K562 (cell line): ENCODE data around the gene PLCB4. TPM values are rescaled to one million over a fixed set of nuclear protein-coding genes. Genes with fewer than 3 reads are reported as not detected.

Source experiments
- ATAC-seq: fragments of 200-7000 bp; cut with Tn5 transposase; 3 replicates; pipeline ENCODE4 v1.9.1; 2020; ENCODE audit warnings: moderate library complexity
- BruUV-seq: library from RNA; stranded (reverse); fragments of 400-500 nt; replicated peaks from 2 replicates; lab custom pipeline; 2021; lab: Mats Ljungman, UMichigan
- CTCF ChIA-PET: fragments of 300-600 bp; formaldehyde crosslinking; extraction: SDS; loops from one replicate; lab custom pipeline; 2021; ENCODE audit warnings: low intra/inter-chr PET ratio; lab: Yijun Ruan, JAX
- POLR2A ChIA-PET: fragments of 300-600, 350-650 bp; sonication (Branson Sonifier 250); formaldehyde crosslinking; extraction: SDS; loops from one replicate; lab custom pipeline; 2021; ENCODE audit warnings: antibody characterized with exemption, inconsistent platforms; lab: Yijun Ruan, JAX
- DNase-seq, 4 experiments: peaks; one replicate each; pipeline versions ENCODE4 v3.0.0 to v3.0.0-alpha.2; 2011 to 2018; ENCODE audit warnings: low spot score in 3 of 4, mixed read lengths in 3 of 4; ENCODE audit errors: extremely low read depth in 1 of 4
- FAIRE-seq: peaks from 2 replicates; lab custom pipeline; 2011; peaks lifted over from hg19 to GRCh38; lab: Jason Lieb, UNC
- H2AFZ ChIP-seq: 2 replicates; pipeline ENCODE4 v1.6.0; 2011; ENCODE audit warnings: low read depth, low read length, control low read depth, inconsistent platforms
- H3K27ac ChIP-seq: fragments of 200-600 bp; 3 replicates; pipeline ENCODE4 v1.8.0; 2011; ENCODE audit warnings: low read depth, mild to moderate bottlenecking, control low read depth, inconsistent platforms, low read length, moderate library complexity, mixed read lengths; ENCODE audit errors: extremely low read depth
- H3K27me3 ChIP-seq, 2 experiments: fragments of 300-600 bp in 1 of 2; 2 replicates in 1 of 2; 3 replicates in 1 of 2; pipeline versions ENCODE4 v1.6.0 to v1.8.0; 2011; ENCODE audit warnings: inconsistent platforms in 2 of 2, low read length in 2 of 2, mild to moderate bottlenecking in 1 of 2, mixed read lengths in 1 of 2, moderate library complexity in 1 of 2; ENCODE audit not compliant: control insufficient read depth in 2 of 2, insufficient read depth in 2 of 2
- H3K36me3 ChIP-seq: fragments of 300-600 bp; 3 replicates; pipeline ENCODE4 v1.8.0; 2011; ENCODE audit warnings: mild to moderate bottlenecking, low read length, inconsistent platforms; ENCODE audit not compliant: control insufficient read depth, insufficient read depth
- H3K4me1 ChIP-seq, 2 experiments: fragments of 200-600 bp in 1 of 2; replicated peaks in 1 of 2; 2 replicates in 1 of 2; 3 replicates in 1 of 2; pipeline versions ENCODE4 v1.5.1 to v1.8.0; 2011; ENCODE audit warnings: inconsistent platforms in 2 of 2, low read length in 2 of 2, mild to moderate bottlenecking in 1 of 2, mixed read lengths in 1 of 2, moderate library complexity in 1 of 2; ENCODE audit not compliant: control insufficient read depth in 2 of 2, insufficient read depth in 2 of 2
- H3K4me2 ChIP-seq: 2 replicates; pipeline ENCODE4 v1.6.1; 2011; ENCODE audit warnings: low read length, control low read depth, inconsistent platforms, mixed read lengths; ENCODE audit not compliant: insufficient read depth
- H3K4me3 ChIP-seq: fragments of 200-600 bp; sonication (generic), shearing (Covaris generic); 2 replicates; pipeline ENCODE4 v1.5.1; 2016; ENCODE audit warnings: control low read depth, inconsistent platforms
- H3K79me2 ChIP-seq: fragments of 200-600 bp; 3 replicates; pipeline ENCODE4 v1.8.0; 2011; ENCODE audit warnings: low read length, inconsistent platforms; ENCODE audit not compliant: control insufficient read depth, insufficient read depth
- H3K9ac ChIP-seq, 2 experiments: 2 replicates each; pipeline versions ENCODE4 v1.6.0 to v1.6.1; 2011; ENCODE audit warnings: low read depth in 2 of 2, low read length in 2 of 2, control low read depth in 1 of 2, inconsistent platforms in 1 of 2, mild to moderate bottlenecking in 1 of 2, mixed read lengths in 1 of 2; ENCODE audit not compliant: insufficient read depth in 1 of 2
- H3K9me1 ChIP-seq: one replicate; pipeline ENCODE4 v1.6.0; 2011; ENCODE audit warnings: inconsistent platforms, mild to moderate bottlenecking, low read length, moderate library complexity; ENCODE audit not compliant: control insufficient read depth, insufficient read depth
- H3K9me3 ChIP-seq: replicated peaks from 2 replicates; pipeline ENCODE4 v1.5.1; 2011; ENCODE audit warnings: low read depth, low read length, inconsistent platforms; ENCODE audit not compliant: control insufficient read depth, insufficient read depth
- H4K20me1 ChIP-seq: replicated peaks from 2 replicates; pipeline ENCODE4 v1.6.1; 2011; ENCODE audit warnings: low read length, inconsistent platforms, mixed read lengths; ENCODE audit not compliant: control insufficient read depth, insufficient read depth
- EWSR1 ChIP-seq: fragments of 450-650 bp; IDR thresholded peaks from 2 replicates; pipeline ENCODE4 v1.6.1; 2018; ENCODE audit warnings: borderline replicate concordance, mild to moderate bottlenecking, low read depth, moderate library complexity; ENCODE audit not compliant: partially characterized antibody
- NUFIP1 ChIP-seq: fragments of 450-650 bp; IDR thresholded peaks from 2 replicates; pipeline ENCODE4 v1.6.1; 2018; ENCODE audit not compliant: partially characterized antibody
- PHB ChIP-seq: fragments of 250-450 bp; sonication (Bioruptor Pico); IDR thresholded peaks from 2 replicates; pipeline ENCODE4 v1.5.0; 2021
- PREB ChIP-seq: sonication (generic); formaldehyde crosslinking; IDR thresholded peaks from 2 replicates; pipeline ENCODE4 v1.8.1; 2023; ENCODE audit warnings: mild to moderate bottlenecking, missing genetic modification reagents
- RAD21 ChIP-seq, 2 experiments: fragments of 250-450 bp in 1 of 2; fragments of 450-650 bp in 1 of 2; sonication (Bioruptor Pico) in 1 of 2; formaldehyde crosslinking in 1 of 2; IDR thresholded peaks in 1 of 2; conservative IDR thresholded peaks in 1 of 2; 2 replicates each; pipeline versions ENCODE4 v1.4.0 to v1.8.0; 2020 to 2022; ENCODE audit warnings: mild to moderate bottlenecking in 2 of 2, moderate library complexity in 1 of 2
- RBM25 ChIP-seq: fragments of 200-400 bp; formaldehyde crosslinking; IDR thresholded peaks from 2 replicates; pipeline ENCODE4 v1.6.1; 2018; ENCODE audit warnings: low read length, low read depth, moderate library complexity; ENCODE audit not compliant: severe bottlenecking
- SAFB2 ChIP-seq: fragments of 200-400 bp; formaldehyde crosslinking; IDR thresholded peaks from 2 replicates; pipeline ENCODE4 v1.6.1; 2018; ENCODE audit warnings: borderline replicate concordance, low read length, low read depth, moderate library complexity; ENCODE audit not compliant: severe bottlenecking
- SIX5 ChIP-seq, 2 experiments: IDR thresholded peaks; 2 replicates each; pipeline ENCODE4 v1.6.1; 2011; ENCODE audit warnings: low read length in 2 of 2, borderline replicate concordance in 1 of 2, low read depth in 1 of 2, mild to moderate bottlenecking in 1 of 2, moderate library complexity in 1 of 2; ENCODE audit not compliant: insufficient read depth in 1 of 2
- ZBTB2 ChIP-seq: fragments of 450-650 bp; IDR thresholded peaks from 2 replicates; pipeline ENCODE4 v1.6.1; 2016; ENCODE audit warnings: antibody characterized with exemption
- ZNF146 ChIP-seq: IDR thresholded peaks from one replicate; pipeline ENCODE4 v1.6.1; 2018; ENCODE audit warnings: missing compliant biosample characterization; ENCODE audit not compliant: unreplicated experiment
- WGBS: fragments of 100-300 bp; shearing (Covaris generic); methylation state at CpG from one replicate; pipeline ENCODE4 v1.1.6; 2016; ENCODE audit warnings: low coverage, mixed read lengths; ENCODE audit not compliant: insufficient coverage; ENCODE audit errors: missing lambda C conversion rate; 5-methylcytosine and 5-hydroxymethylcytosine counted together
- in situ Hi-C: fragments of 300-500 bp; cut with MboI; formaldehyde crosslinking; loops from 4 replicates; pipeline ENCODE4 v1.15.0; 2018; ENCODE audit warnings: inconsistent platforms, mixed read lengths
- intact Hi-C: fragments of 100-400 bp; cut with micrococcal nuclease; formaldehyde crosslinking; loops from 2 replicates; pipeline ENCODE4 v1.14.2; 2022
- polyA plus RNA-seq, 8 experiments: library from polyadenylated mRNA; depleted of rRNA in 4 of 8; stranded (reverse) in 5 of 8; unstranded in 3 of 8; fragments of >200 nt; fragmentation: Nextera tagmentation in 2 of 8; fragmentation: Illumina TruSeq in 1 of 8; extraction: Ambion mirVana in 2 of 8; extraction: Trizol in 1 of 8; gene quantifications; 2 replicates each; pipeline versions ENCODE4 v1.2.1 to v1.2.3, GENCODE V29; 2011 to 2014; ENCODE audit warnings: inconsistent platforms in 1 of 8, missing spikeins in 1 of 8
- total RNA-seq, 7 experiments: library from RNA; depleted of rRNA in 6 of 7; stranded (reverse); fragments of >200 nt in 6 of 7; fragmentation: Illumina TruSeq in 2 of 7; extraction: Trizol in 2 of 7; gene quantifications; 2 replicates each; pipeline versions ENCODE4 v1.2.1 to v1.2.3, GENCODE V29; 2011 to 2021; ENCODE audit warnings: low replicate concordance in 1 of 7

Gene PLCB4
- total and polyA plus RNA-seq, 9 of the 15 experiments (the other 6 are each of a cell fraction or from before 2014, with no cell fraction given): 0.20 to 2.9 (median 0.52) TPM

GRCh38 chr20:9508240-9508661 is 439.4 kb downstream of the PLCB4 start (continued):
- TF ChIP-seq SIX5 (IDR thresholded peaks at IDR 0.05; ENCODE audit: borderline replicate concordance in 1 of 2, insufficient read depth in 1 of 2, low read depth in 1 of 2, low read length in 2 of 2): no peak
- no peak for TF ChIP-seq SAFB2
- no peak for TF ChIP-seq NUFIP1
- TF ChIP-seq ZNF146: no peak
- no peak for TF ChIP-seq EWSR1

- no peak for FAIRE-seq
- no peak overlapping the region for H2AFZ ChIP-seq
- H3K9ac ChIP-seq: no peak overlapping the region
- H3K4me1 ChIP-seq: no peaks in the 10 kb centered on the region
- in situ Hi-C loops: no loop called here
- POLR2A ChIA-PET: no interaction called here
- H3K27me3 ChIP-seq: peaks cover 0 to 18% of the 10 kb centered on the region in 2 experiments; a peak in 2 of 5 replicates
- H3K4me3 ChIP-seq: no peak overlapping the region
- H3K36me3 ChIP-seq: no peaks in the 10 kb centered on the region
- H3K79me2 ChIP-seq: no peaks in the 10 kb centered on the region
- H4K20me1 ChIP-seq: no peaks in the 10 kb centered on the region
- no peak overlapping the region for H3K4me2 ChIP-seq
- no TSS peak for BruUV-seq
- DNase-seq: no peak
- CTCF ChIA-PET: interaction anchor here (0.6 kb wide), 1 partner anchor 29 kb away, joined by 4 read pairs; no protein-coding TSS in a partner anchor
- no peaks in the 10 kb centered on the region for H3K9me1 ChIP-seq
- under 1% methylated on average over 17 of the region's 30 CpGs for WGBS
- ATAC-seq: no peak
- H3K9me3 ChIP-seq: no peaks in the 10 kb centered on the region
- no peak for TF ChIP-seq PHB (CRISPR knock-in tag)
- TF ChIP-seq ZBTB2: no peak
- no peak for TF ChIP-seq RBM25
- TF ChIP-seq PREB: no peak
- no peak for TF ChIP-seq RAD21 (CRISPR knock-in tag; conservative IDR thresholded peaks at IDR 0.05 in 1 of 2, IDR thresholded peaks at IDR 0.05 in 1 of 2)
- TF ChIP-seq, all 486 proteins: peak for 0
- H3K27ac ChIP-seq: no peak overlapping the region
- intact Hi-C loops: no loop called here
Measured at GRCh38 chr20:9508696-9509178, 439.9 kb downstream of the PLCB4 start.
